GM10266 (cell line): ENCODE measurements around the gene TUT1.

Experiments
- DNase-seq: peaks from one replicate; pipeline ENCODE4 v3.0.0; 2012; ENCODE audit errors: extremely low spot score
- TF ChIP-seq, protein P1 (sequence below): IDR thresholded peaks from 2 replicates; pipeline ENCODE4 v1.5.1; 2012; ENCODE audit warnings: mild to moderate bottlenecking, low read depth; ENCODE audit not compliant: control insufficient read depth, insufficient read depth; ENCODE audit errors: missing control alignments

The TUT1 gene

DNA sequence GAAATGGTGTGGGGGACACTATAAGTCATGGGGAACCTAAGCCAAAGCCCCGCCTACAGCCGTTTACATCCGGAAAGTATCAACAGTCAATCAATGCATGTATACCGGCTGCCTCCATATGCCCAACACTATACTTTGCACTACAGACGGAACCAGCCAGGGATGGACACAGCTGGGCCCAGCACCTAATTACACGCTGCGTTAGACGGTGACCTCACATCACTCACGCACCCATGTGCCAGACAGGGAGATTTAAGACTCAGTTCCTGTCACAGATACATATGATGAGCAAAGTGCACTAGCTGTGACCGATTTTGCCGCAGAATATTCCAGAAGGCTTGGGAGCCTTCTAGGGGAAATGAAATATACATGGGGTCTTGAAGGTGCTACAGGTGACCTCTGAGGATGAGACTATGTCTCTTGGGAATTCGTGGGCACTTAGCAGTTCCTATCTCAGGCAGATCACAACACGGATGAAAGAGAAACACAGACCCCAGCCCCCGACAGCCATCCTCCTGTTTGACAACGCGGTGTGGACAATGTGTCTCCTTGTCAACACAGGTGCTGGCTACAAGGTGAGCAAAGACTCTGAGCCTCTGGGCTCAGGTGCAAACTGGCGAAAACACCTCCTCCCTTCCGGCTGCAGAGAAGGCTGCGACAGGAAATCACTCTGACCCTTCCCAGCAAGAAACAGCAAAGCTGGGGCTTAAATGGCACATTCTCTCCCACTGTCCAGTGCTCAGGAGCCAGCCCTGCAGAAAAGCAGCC lies 52.7 kb downstream of the TUT1 start:
- no peak for DNase-seq
- TF ChIP-seq, protein P1, sequence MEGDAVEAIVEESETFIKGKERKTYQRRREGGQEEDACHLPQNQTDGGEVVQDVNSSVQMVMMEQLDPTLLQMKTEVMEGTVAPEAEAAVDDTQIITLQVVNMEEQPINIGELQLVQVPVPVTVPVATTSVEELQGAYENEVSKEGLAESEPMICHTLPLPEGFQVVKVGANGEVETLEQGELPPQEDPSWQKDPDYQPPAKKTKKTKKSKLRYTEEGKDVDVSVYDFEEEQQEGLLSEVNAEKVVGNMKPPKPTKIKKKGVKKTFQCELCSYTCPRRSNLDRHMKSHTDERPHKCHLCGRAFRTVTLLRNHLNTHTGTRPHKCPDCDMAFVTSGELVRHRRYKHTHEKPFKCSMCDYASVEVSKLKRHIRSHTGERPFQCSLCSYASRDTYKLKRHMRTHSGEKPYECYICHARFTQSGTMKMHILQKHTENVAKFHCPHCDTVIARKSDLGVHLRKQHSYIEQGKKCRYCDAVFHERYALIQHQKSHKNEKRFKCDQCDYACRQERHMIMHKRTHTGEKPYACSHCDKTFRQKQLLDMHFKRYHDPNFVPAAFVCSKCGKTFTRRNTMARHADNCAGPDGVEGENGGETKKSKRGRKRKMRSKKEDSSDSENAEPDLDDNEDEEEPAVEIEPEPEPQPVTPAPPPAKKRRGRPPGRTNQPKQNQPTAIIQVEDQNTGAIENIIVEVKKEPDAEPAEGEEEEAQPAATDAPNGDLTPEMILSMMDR = no peak

GRCh38 chr11:62536301-62536957 lies 54.9 kb downstream of the TUT1 start:
- DNase-seq = no peak
- TF ChIP-seq, protein P1 = no peak

DNA sequence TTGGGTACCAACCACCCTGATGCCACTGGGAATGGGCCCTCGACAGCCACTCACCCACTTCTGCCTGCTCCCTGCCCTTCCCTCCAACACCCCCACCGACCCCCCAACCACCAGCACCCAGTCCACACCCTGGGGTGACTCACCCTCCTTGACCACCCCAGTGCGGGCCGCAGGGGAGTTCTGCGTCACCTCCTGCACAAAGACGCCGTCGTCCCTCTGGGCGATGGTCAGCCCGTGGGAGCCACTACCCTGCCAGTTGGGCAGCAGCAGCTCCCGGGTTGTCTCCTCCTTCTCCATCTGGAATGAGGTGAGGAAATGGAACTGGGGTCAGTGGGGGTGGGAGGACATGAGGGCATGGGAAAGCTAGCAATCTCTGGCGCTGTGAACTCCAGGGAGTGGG lies 55.5 kb downstream of the TUT1 start:
- TF ChIP-seq, protein P1 = no peak

DNA sequence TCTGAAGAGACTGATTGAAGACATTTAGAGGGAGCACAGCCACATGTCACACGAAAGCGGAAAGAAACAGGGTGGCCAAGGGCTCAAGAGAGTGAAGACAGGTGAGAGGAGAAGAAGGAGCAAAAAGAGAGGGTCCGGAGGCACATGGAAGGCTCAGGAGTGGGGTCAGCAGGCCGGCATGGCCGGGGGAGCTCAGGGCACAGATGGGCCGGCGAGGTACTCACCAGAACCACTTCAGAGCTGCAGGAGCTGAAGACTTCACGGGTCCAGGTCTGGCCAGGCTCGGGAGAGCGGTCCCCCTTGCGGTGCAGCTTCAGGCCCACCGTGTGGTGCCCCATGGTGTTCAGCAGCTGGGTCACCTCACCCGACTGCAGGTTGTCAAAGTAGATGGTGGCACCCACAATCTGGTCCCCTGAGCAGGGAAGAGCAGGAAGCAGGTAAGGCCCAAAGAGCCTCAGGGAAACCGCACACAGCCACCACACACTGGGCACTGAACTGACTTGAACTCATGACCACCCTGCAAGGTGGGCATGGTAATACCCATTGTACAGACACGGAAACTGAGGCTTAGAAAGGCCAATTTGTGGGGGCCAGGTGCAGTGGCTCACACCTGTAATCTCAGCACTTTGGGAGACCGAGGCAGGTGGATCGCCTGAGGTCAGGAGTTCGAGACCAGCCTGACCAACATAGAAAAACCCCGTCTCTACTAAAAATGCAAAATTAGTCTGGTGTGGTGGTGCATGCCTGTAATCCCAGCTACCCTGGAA lies 56.4 kb downstream of the TUT1 start:
- DNase-seq = no peak
- TF ChIP-seq, protein P1 = no peak

More for the DNA sequence above, 55.5 kb downstream of the TUT1 start:
- DNase-seq = no peak

DNA sequence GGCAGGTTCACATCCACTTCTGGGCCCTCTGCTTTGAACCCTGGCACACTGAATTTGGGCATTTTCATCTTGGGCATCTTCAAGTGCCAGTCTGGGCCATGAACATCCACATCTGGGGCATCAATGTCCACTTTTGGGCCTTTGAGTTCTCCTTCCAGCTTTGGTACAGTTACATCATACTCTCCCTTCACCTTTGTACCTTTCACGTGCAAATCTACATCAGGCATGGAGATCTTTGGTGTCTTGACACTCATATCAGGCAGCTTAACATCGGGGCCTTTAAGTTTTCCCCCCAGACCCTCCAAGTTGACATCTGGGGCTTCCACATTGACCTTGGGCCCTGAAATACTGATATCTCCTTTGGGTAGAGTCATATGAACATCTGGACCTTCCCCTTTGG lies 59.2 kb downstream of the TUT1 start:
- TF ChIP-seq, protein P1 = no peak
- DNase-seq = no peak
